GM12872 (cell line): ENCODE measurements around the gene CCDC102B.

Experiments
- TF ChIP-seq, protein P1 (sequence below): IDR thresholded peaks from 3 replicates; pipeline ENCODE4 v1.5.1; 2011; ENCODE audit warnings: low read depth, mild to moderate bottlenecking, low read length, moderate library complexity; ENCODE audit not compliant: insufficient read depth

CCDC102B gene

DNA sequence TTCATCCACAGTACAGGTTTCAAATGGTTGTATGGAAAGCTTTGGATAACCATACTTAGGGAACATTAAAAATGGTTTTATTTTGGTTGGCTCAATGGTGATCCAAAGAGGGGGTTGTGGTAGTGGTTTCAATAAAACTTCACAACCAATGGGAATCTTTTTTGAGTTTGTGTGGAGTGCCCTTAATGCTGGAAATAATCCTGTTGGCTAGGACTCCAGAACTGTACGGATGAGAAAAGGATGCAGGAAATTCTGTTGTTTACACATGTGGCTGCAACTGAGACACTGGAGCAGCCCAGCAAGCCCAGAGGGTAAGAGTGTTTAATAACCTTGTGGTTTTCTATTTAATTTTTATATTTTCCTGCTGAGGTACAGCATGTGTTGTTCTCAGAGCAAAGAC lies at the start of gene CCDC102B:
TSS of gene CCDC102B (plus strand) at position 210 of the 400 bp plus-strand sequence. CDS start 38,684 bp downstream, outside the sequence.
- TF ChIP-seq, protein P1, sequence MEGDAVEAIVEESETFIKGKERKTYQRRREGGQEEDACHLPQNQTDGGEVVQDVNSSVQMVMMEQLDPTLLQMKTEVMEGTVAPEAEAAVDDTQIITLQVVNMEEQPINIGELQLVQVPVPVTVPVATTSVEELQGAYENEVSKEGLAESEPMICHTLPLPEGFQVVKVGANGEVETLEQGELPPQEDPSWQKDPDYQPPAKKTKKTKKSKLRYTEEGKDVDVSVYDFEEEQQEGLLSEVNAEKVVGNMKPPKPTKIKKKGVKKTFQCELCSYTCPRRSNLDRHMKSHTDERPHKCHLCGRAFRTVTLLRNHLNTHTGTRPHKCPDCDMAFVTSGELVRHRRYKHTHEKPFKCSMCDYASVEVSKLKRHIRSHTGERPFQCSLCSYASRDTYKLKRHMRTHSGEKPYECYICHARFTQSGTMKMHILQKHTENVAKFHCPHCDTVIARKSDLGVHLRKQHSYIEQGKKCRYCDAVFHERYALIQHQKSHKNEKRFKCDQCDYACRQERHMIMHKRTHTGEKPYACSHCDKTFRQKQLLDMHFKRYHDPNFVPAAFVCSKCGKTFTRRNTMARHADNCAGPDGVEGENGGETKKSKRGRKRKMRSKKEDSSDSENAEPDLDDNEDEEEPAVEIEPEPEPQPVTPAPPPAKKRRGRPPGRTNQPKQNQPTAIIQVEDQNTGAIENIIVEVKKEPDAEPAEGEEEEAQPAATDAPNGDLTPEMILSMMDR, result no peak

DNA sequence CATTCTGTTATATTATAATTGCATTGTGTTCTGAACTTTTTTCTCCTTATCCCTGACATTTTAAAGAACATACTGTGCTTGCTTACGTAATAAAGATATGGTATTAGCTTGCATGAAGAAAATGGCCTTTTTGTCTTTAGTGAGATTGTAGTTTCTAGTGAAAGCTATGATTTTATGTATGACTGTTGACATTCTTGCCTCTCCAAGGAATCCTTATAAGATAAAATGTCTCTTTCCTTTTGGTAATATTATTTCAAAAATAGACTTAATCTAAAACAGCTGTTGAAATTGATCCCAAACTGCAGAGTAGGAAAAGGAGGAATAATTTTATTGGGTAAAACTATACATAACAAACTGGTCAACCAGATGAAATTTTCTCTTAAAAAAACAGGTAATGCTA lies 40.8 kb upstream of the CCDC102B start:
- TF ChIP-seq, protein P1, result no peak

DNA sequence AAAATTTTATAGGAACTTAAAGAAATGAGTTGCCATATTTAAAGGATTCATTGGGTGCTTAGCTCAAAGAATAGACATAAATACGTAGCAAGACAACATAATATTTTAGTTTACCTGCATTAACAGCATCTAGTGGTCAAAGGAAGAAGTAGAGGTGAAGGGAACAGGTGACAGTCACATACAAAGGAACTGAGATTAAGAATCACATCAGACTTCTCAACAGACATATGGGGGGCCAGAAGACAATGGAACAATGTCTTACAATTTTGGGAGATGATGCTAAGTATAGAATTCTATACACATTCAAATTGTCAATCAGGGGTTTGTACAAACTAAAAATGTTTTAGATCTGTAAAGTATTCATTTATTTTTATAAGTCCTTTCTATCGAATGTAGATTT lies 38.6 kb upstream of the CCDC102B start:
- TF ChIP-seq, protein P1, result no peak

DNA sequence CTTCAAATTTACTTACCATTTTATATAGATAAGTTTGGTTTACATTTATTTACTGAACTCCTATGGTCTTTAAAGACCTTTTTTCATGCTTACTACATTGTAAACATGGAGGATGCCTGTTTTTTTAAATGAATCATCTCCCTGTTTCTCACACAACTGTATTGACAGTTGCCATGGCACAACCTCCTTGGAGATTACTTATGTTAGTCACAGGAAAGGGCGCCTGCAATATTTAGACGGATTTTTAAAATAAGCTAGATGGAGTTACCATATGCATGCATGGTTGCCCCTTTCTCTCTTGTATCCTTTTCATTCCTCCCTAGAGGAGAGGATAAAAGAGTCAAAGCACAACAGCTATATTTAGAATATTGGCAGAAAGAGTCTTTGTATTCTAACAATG lies 34.8 kb upstream of the CCDC102B start:
- TF ChIP-seq, protein P1, result no peak

DNA sequence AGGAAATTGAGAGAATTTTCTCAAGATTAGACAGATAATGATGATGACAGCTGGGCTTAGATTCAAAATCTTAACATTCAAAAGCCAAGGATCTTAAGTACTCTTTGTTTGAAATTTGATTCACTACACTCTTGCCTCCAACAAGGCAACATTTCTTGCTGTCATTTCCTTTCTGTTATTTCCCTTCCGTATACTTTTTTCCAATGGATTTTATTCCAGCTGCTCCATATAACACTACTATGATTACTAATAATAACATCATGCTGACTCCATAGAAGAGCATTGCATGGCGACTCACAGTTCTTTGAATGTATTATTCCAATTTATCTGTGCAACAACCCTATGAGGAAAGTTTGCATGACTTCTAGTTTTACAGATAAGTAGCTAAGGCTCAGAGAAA lies 33.9 kb upstream of the CCDC102B start:
- TF ChIP-seq, protein P1, result no peak

DNA sequence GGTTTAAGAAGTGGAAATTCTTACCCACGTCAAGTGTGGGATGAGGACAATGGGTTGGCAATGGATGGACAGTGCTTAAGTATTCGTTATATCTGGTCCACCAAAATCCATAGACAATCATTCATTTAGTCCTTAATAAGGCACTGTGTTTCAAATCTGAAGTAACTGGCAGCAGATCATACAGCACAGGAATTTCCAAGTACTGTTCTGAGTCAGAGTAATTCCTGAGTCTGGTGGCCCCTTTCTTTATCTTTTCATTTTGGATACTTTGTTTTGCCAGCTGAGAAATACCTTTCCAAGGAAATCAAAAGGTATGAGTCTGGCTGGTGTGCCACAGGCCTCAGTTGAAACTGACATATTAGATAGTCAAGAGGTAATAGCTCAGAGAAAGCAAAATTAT lies 31.4 kb upstream of the CCDC102B start:
- TF ChIP-seq, protein P1, result no peak

DNA sequence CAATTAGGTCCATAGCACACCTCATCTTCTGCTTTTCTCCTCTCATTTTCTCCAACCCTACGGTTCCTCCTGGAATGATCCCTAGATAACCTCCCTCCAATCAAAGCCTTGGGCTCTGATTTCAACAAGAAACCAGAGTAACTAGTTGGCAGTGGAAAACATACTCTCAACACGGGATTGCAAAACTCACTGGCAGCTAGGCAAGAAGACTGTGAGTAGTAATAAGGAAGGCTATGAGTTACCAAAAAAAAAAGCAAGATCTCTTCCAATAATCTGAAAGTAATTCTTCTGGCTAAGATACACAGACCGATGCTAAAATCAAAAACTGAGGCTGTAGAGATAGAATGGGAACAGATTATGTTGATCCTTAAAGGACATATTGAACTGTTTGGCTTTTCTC lies 28.4 kb upstream of the CCDC102B start:
- TF ChIP-seq, protein P1, result no peak

DNA sequence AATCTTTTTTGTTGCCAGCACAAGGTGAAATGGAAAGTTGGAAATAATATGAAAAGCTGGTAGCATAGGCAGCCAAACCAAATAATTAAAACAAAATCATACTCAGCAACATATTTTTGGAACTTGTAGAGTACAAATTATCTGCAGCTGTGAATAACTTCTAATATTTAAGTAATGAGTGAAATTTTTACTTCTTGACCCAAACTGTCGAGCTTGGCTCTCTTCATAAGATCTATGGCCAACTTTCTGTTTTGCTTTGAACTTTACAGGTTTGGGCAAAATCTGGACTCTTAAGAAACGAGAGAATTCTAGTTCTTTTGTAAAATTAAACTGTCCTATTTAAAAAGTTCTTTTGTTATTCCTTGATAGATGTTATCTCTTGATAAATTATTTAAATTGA lies 25.6 kb upstream of the CCDC102B start:
- TF ChIP-seq, protein P1, result no peak
